GM18508 (cell line): ENCODE data around the gene TSPAN7.

Source experiments
- ATAC-seq: cut with Tn5 transposase; IDR thresholded peaks from one replicate; pipeline ENCODE4 v1.9.1; 2021; ENCODE audit warnings: moderate number of reproducible peaks; ENCODE audit not compliant: insufficient read depth, unreplicated experiment

The TSPAN7 gene

GRCh38 chrX:38639730-38640129 is 78.4 kb downstream of the TSPAN7 start:
- no peak for ATAC-seq

GRCh38 chrX:38641197-38641596 is 79.9 kb downstream of the TSPAN7 start:
- no peak for ATAC-seq

GRCh38 chrX:38643903-38644302 is 82.6 kb downstream of the TSPAN7 start:
- no peak for ATAC-seq

GRCh38 chrX:38646129-38646528 is 84.8 kb downstream of the TSPAN7 start:
- no peak for ATAC-seq

- ATAC-seq, result no peak
These were observed 87.9 kb downstream of the TSPAN7 start for GRCh38 chrX:38649221-38649620.

GRCh38 chrX:38649674-38650647 is 88.6 kb downstream of the TSPAN7 start:
- no peak for ATAC-seq

- no peak for ATAC-seq
These were observed 90.6 kb downstream of the TSPAN7 start for GRCh38 chrX:38651625-38652601.

- no peak for ATAC-seq
These were observed 91.6 kb downstream of the TSPAN7 start for GRCh38 chrX:38652934-38653442.

GRCh38 chrX:38654302-38654701 is 93.0 kb downstream of the TSPAN7 start:
- ATAC-seq, result no peak

- no peak for ATAC-seq
These were observed 95.1 kb downstream of the TSPAN7 start for GRCh38 chrX:38656350-38656915.

GRCh38 chrX:38657562-38657961 is 96.2 kb downstream of the TSPAN7 start:
- no peak for ATAC-seq

GRCh38 chrX:38660395-38661102 is 99.2 kb downstream of the TSPAN7 start:
- ATAC-seq, result no peak

GRCh38 chrX:38661103-38661441 is 99.7 kb downstream of the TSPAN7 start:
- ATAC-seq, result no peak

GRCh38 chrX:38661561-38661960 is 100.2 kb downstream of the TSPAN7 start:
- no peak for ATAC-seq

GRCh38 chrX:38662640-38663039 is 101.3 kb downstream of the TSPAN7 start:
- no peak for ATAC-seq

- ATAC-seq, result no peak
These were observed 102.9 kb downstream of the TSPAN7 start for GRCh38 chrX:38664285-38664684.

- no peak for ATAC-seq
These were observed 105.6 kb downstream of the TSPAN7 start for GRCh38 chrX:38666909-38667308.

- ATAC-seq, result no peak
These were observed 107.4 kb downstream of the TSPAN7 start for GRCh38 chrX:38668771-38669170.

- no peak for ATAC-seq
These were observed 108.1 kb downstream of the TSPAN7 start for GRCh38 chrX:38669428-38669827.

- ATAC-seq, result no peak
These were observed 111.3 kb downstream of the TSPAN7 start for GRCh38 chrX:38672646-38673045.
